Superior temporal gyrus (tissue), 1 donor: ENCODE results near the gene HIRA.
A peak's percentile ranks its signal among the peaks of the same experiment; 100 is the strongest.
"Not testable (repeated sequence)": the region's sequence is repeated elsewhere in the genome, so short reads cannot be mapped to it uniquely, and the experiment has no call there.

Experiments
- DNase-seq: peaks from one replicate; pipeline ENCODE4 v3.0.0-alpha.2; 2016; ENCODE audit errors: extremely low spot score

Gene HIRA

GRCh38 chr22:19443544-19444211 lies 12.1 kb upstream of the HIRA start:
- DNase-seq: no peak

- DNase-seq: no peak
These were observed 10.6 kb upstream of the HIRA start for GRCh38 chr22:19442166-19442565.

- no peak for DNase-seq
These were observed 9.1 kb upstream of the HIRA start for GRCh38 chr22:19440411-19441195.

GRCh38 chr22:19438298-19438697 lies 6.8 kb upstream of the HIRA start:
- DNase-seq: no peak

GRCh38 chr22:19436444-19437161 lies 5.1 kb upstream of the HIRA start:
- DNase-seq: not testable (repeated sequence)

GRCh38 chr22:19434829-19435580 lies 3.5 kb upstream of the HIRA start:
- DNase-seq: no peak

- no peak for DNase-seq
These were observed 2.9 kb upstream of the HIRA start for GRCh38 chr22:19434401-19434800.

DNA sequence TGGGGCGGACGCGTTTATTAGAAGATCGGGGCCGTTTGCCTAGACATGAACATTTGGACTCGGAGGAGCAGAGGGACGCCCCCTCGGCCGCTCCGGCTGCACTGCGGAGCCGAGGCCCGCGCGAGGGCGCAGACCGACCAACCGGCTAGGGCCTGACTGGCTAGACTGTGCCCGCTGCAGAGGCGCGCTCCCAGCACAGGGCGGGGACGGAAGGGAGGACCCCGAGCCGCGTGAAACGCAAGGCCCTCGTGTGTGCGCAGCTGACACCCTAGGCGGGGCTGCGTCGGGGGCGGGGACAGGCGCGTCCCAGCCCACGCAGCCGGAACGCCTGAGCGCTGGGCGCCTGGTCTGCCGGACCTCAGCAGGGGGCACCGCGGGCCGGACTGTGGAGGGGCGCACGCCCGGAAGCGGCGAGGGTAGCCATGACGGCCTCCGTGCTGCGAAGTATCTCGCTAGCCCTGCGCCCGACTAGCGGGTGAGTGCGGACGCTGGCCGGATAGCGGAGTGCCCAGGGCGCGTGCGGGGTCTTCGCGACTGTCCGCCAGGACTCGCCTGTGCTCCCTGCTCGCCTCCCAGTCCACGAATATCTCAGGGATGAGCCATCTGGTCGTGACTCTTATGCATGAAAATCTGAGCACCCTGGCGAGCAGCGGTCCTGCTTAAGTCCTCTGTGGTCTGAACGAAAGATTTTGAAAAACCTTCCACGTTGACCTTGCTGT lies 759 bp upstream of the HIRA start, which contains the start of gene MRPL40:
Gene MRPL40, plus strand, starts transcription at position 413 of the 719 bp plus-strand sequence. Its CDS starts 10 bp downstream, at position 423.
- peak; percentile 93 for DNase-seq

- DNase-seq: no peak
These were observed 517 bp downstream of the HIRA start for GRCh38 chr22:19430890-19431541.

- no peak for DNase-seq
These were observed 1.3 kb downstream of the HIRA start for GRCh38 chr22:19429950-19430889.

DNA sequence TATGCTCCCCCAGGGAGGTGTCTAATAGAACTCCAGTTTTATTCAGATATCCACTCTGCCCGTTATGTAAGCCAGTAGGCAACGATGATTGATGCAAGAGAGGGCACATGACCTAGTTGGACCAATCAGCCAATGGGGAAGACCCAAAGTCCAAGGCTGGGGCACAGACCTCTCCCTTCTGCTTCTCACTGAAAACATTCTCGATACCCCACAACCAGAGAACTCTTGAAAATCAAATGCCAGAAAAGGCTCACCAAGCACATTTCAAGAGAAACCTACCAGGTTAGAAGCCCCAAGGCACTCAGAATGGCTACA lies 7.4 kb downstream of the HIRA start:
- no peak for DNase-seq

GRCh38 chr22:19422440-19423301 lies 8.9 kb downstream of the HIRA start:
- DNase-seq: no peak

DNA sequence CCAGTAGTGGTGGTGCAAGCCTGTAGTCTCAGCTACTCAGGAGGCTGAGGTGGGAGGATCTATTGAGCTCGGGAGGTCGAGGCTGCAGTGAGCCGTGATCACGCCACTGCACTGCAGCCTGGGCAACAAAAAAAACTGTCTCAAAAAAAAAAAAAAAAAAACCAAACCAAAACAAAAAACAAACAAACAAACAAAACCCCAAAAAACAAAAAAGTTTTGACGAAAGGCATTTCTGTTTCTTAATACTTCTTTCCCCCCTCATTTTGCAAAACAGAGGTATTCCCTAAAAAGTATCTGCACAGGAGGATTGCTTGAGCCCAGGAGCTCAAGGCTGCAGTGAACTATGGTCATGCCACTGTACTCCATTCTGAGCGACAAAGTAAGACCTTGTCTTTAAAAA lies 11.2 kb downstream of the HIRA start:
- DNase-seq: no peak

- DNase-seq: no peak
These were observed 11.9 kb downstream of the HIRA start for GRCh38 chr22:19419464-19420178.

GRCh38 chr22:19419086-19419463 lies 12.5 kb downstream of the HIRA start:
- no peak for DNase-seq

DNA sequence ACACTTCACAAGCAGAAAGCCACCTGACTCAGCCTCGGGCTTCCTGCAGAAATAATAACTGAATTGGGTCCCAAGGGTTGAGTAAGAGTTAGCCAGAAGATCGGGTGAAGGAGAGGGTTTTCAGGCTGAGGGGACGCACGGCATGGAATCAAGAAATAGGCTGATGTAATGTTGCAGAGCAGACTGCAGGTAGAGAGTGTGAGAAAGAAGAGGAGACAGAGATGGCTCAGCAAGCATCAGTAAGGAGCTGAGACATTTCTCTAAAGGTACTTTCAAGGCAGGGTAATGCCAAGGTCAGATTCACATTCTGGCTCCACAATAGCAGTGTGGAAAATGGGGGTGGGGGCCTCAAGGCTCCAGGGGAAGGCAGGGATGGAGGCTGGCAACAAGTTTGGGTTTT lies 18.6 kb downstream of the HIRA start:
- no peak for DNase-seq

- no peak for DNase-seq
These were observed 19.1 kb downstream of the HIRA start for GRCh38 chr22:19412478-19412877.

- no peak for DNase-seq
These were observed 19.9 kb downstream of the HIRA start for GRCh38 chr22:19411690-19412045.
